ENCODE data around the gene RABL6. TPM values are rescaled to one million over a fixed set of nuclear protein-coding genes. Genes with fewer than 3 reads are reported as not detected.

The RABL6 gene
- total RNA-seq, 2 experiments from 2014 or later: 46.4 to 48.5 TPM

GRCh38 chr9:136862849-136863622 is 55.3 kb downstream of the RABL6 start:
- Histone ChIP-seq H3K27me3 (ENCODE audit: control insufficient read depth in 1 of 2, insufficient read depth in 2 of 2, low read length in 2 of 2) (no peaks in the 10 kb centered on the region), H3K4me1 (ENCODE audit: insufficient read depth, low read length) (peaks cover 23% of the 10 kb centered on the region), H3K27ac (ENCODE audit: low read depth in 1 of 2, low read length in 2 of 2) (no peak overlapping the region), H3K36me3 (ENCODE audit: insufficient read depth, low read length) (peaks cover 31% of the 10 kb centered on the region), H3K4me3 (ENCODE audit: low read length) (no peak overlapping the region), H3K9me3 (ENCODE audit: control insufficient read depth in 1 of 2, insufficient read depth in 1 of 2, low read length in 2 of 2) (no peaks in the 10 kb centered on the region)
- intact Hi-C loops (cut with DNase I, micrococcal nuclease): no loop called here
- Mint-ChIP-seq H3K4me3 (no peak overlapping the region), H3K27ac (no peak overlapping the region), H3K36me3 (ENCODE audit: low read depth) (peaks cover 22% of the 10 kb centered on the region), H3K9me3 (no peaks in the 10 kb centered on the region), H3K4me1 (ENCODE audit: low read depth) (peaks cover 15% of the 10 kb centered on the region), H3K27me3 (no peaks in the 10 kb centered on the region)
- CTCF ChIA-PET: interaction anchor here (1.8 kb wide), 1 partner anchor 21 kb away, joined by 5 read pairs; the partner anchor contains the start of gene AJM1
- DNase-seq (peak in 1 of 14 experiments; percentile 12), ATAC-seq (ENCODE audit: poor library complexity) (no peak)
- POLR2A ChIA-PET: no interaction called here
- TF ChIP-seq CTCF (IDR thresholded peaks at IDR 0.05): no peak

GRCh38 chr9:136863623-136864273 is 56.0 kb downstream of the RABL6 start:
- Mint-ChIP-seq H3K4me1 (ENCODE audit: low read depth) (peaks cover 15% of the 10 kb centered on the region), H3K4me3 (peak overlapping the region; percentile 45), H3K27ac (no peak overlapping the region), H3K9me3 (no peaks in the 10 kb centered on the region), H3K36me3 (ENCODE audit: low read depth) (peaks cover 22% of the 10 kb centered on the region), H3K27me3 (no peaks in the 10 kb centered on the region)
- peak in 1 of 14 experiments; percentile 15 for DNase-seq
- Histone ChIP-seq H3K9me3 (ENCODE audit: control insufficient read depth in 1 of 2, insufficient read depth in 1 of 2, low read length in 2 of 2) (no peaks in the 10 kb centered on the region), H3K27me3 (ENCODE audit: control insufficient read depth in 1 of 2, insufficient read depth in 2 of 2, low read length in 2 of 2) (no peaks in the 10 kb centered on the region), H3K4me3 (ENCODE audit: low read length) (no peak overlapping the region), H3K36me3 (ENCODE audit: insufficient read depth, low read length) (peaks cover 31% of the 10 kb centered on the region), H3K4me1 (ENCODE audit: insufficient read depth, low read length) (peaks cover 23% of the 10 kb centered on the region), H3K27ac (ENCODE audit: low read depth in 1 of 2, low read length in 2 of 2) (no peak overlapping the region)
- TF ChIP-seq CTCF (IDR thresholded peaks at IDR 0.05): no peak
- intact Hi-C loops (cut with DNase I, micrococcal nuclease): no loop called here
- POLR2A ChIA-PET: interaction anchor here (0.6 to 1.2 kb wide), 2 partner anchors 17 to 97 kb away, joined by 3 read pairs; no protein-coding TSS in a partner anchor
- no peak for ATAC-seq (ENCODE audit: poor library complexity)
- CTCF ChIA-PET: interaction anchor here (1.8 kb wide), 1 partner anchor 21 kb away, joined by 5 read pairs; the partner anchor contains the start of gene AJM1

GRCh38 chr9:136865041-136865767 is 57.5 kb downstream of the RABL6 start:
- H3K27ac ChIP-seq (ENCODE audit: low read depth in 1 of 2, low read length in 2 of 2): peak overlapping the region in 1 of 2 donors; percentile 17
- DNase-seq: peak in 1 of 14 experiments; percentile 19

More at GRCh38 chr9:136865041-136865767, 57.5 kb downstream of the RABL6 start:
- ATAC-seq (ENCODE audit: poor library complexity): no peak
- ChIA-PET POLR2A (interaction anchor here (1.2 kb wide), 1 partner anchor 18 kb away, joined by 3 read pairs; no protein-coding TSS in a partner anchor), CTCF (no interaction called here)
- Mint-ChIP-seq H3K27me3 (no peaks in the 10 kb centered on the region), H3K9me3 (no peaks in the 10 kb centered on the region), H3K4me3 (peak overlapping the region; percentile 92), H3K27ac (peak overlapping the region; percentile 70), H3K36me3 (ENCODE audit: low read depth) (peaks cover 22% of the 10 kb centered on the region), H3K4me1 (ENCODE audit: low read depth) (peaks cover 15% of the 10 kb centered on the region)
- H3K4me3 ChIP-seq (ENCODE audit: low read length): peak overlapping the region; percentile 57
- no peak for TF ChIP-seq CTCF (IDR thresholded peaks at IDR 0.05)
- no peaks in the 10 kb centered on the region for H3K9me3 ChIP-seq (ENCODE audit: control insufficient read depth in 1 of 2, insufficient read depth in 1 of 2, low read length in 2 of 2)
- peaks cover 31% of the 10 kb centered on the region for H3K36me3 ChIP-seq (ENCODE audit: insufficient read depth, low read length)
- peaks cover 23% of the 10 kb centered on the region for H3K4me1 ChIP-seq (ENCODE audit: insufficient read depth, low read length)
- intact Hi-C loops (cut with DNase I, micrococcal nuclease): loop anchor here in 1 of 2 experiments (5.0 kb wide), 1 partner anchor 77 kb away; the partner anchor contains the start of gene FBXW5
- H3K27me3 ChIP-seq (ENCODE audit: control insufficient read depth in 1 of 2, insufficient read depth in 2 of 2, low read length in 2 of 2): no peaks in the 10 kb centered on the region

Data from CD4-positive, alpha-beta T cell (primary cell).